ENCODE data around the gene L3HYPDH. TPM values are rescaled to one million over a fixed set of nuclear protein-coding genes. Genes with fewer than 3 reads are reported as not detected.

The L3HYPDH gene
- total and polyA plus RNA-seq, 12 donors: 7.5 to 16.6 (median 10.3) TPM

DNA sequence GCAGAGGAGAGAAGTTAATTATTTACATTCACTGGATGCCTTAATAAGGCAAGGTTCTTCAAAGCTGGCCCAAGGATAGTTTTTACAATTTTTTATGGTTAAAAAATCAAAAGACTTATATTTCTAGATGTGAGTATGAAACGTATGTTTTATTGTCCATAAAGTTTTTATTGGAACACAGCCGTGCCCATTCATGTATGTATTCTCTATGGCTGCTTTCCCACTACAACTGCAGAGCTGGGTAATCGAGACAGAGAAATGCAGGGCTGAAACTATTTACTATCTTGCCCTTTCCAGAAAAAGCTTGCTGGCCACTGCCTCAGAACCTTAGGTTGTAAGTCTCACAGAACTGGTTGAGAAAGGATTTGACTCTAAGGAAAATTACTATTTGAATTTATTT lies 16.5 kb upstream of the L3HYPDH start:
- TF ChIP-seq, protein P1, sequence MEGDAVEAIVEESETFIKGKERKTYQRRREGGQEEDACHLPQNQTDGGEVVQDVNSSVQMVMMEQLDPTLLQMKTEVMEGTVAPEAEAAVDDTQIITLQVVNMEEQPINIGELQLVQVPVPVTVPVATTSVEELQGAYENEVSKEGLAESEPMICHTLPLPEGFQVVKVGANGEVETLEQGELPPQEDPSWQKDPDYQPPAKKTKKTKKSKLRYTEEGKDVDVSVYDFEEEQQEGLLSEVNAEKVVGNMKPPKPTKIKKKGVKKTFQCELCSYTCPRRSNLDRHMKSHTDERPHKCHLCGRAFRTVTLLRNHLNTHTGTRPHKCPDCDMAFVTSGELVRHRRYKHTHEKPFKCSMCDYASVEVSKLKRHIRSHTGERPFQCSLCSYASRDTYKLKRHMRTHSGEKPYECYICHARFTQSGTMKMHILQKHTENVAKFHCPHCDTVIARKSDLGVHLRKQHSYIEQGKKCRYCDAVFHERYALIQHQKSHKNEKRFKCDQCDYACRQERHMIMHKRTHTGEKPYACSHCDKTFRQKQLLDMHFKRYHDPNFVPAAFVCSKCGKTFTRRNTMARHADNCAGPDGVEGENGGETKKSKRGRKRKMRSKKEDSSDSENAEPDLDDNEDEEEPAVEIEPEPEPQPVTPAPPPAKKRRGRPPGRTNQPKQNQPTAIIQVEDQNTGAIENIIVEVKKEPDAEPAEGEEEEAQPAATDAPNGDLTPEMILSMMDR (IDR thresholded peaks at IDR 0.05): no peak
- intact Hi-C loops (cut with DNase I): loop anchor here in 1 of 10 donors (10.0 kb wide), 1 partner anchor 74 kb away; the partner anchor contains the start of gene CCDC175
- 69 to 84% methylated on average over 3 of the region's 3 CpGs for WGBS, 2 donors
- peaks cover 0 to 8% (median 3%) of the 10 kb centered on the region in 9 donors for H3K4me1 ChIP-seq
- H3K9me3 ChIP-seq: no peaks in the 10 kb centered on the region
- H3K27me3 ChIP-seq: no peaks in the 10 kb centered on the region
- ATAC-seq (no peak), DNase-seq (no peak)
- H3K36me3 ChIP-seq: peaks cover 0 to 99% (median 26%) of the 10 kb centered on the region in 9 donors
- H3K4me3 ChIP-seq: no peak overlapping the region
- H3K27ac ChIP-seq: no peak overlapping the region

DNA sequence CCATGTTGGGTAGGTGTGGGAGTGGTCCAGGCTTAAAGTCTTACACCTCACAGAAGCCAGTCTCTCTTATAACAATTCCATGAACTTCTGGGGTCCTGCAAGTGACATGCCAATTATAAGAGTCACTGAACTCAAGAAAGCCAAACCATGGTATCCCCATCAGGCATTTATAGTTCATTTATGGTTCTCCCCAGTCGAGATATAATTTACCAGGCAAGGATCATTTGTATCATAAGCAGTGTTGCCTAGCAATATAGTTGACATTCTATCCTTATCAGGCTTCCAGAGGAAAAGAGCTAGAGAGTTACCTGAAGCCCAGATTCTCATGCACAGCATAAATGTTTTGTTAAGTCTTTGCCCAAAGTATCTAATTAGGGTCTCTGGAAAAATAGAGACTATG lies 8.2 kb upstream of the L3HYPDH start:
- H3K9me3 ChIP-seq: no peaks in the 10 kb centered on the region
- DNase-seq: no peak
- peaks cover 0 to 100% (median 54%) of the 10 kb centered on the region in 9 donors for H3K36me3 ChIP-seq
- intact Hi-C loops (cut with DNase I): no loop called here
- TF ChIP-seq, protein P1 (IDR thresholded peaks at IDR 0.05): no peak
- no peak overlapping the region for H3K27ac ChIP-seq
- H3K4me3 ChIP-seq: no peak overlapping the region
- WGBS, 2 donors: 32 to 57% methylated on average over 1 of the region's 1 CpG
- peak in 1 of 8 donors; percentile 58 for ATAC-seq
- peaks cover 0 to 28% (median 0%) of the 10 kb centered on the region in 9 donors for H3K4me1 ChIP-seq
- no peaks in the 10 kb centered on the region for H3K27me3 ChIP-seq

DNA sequence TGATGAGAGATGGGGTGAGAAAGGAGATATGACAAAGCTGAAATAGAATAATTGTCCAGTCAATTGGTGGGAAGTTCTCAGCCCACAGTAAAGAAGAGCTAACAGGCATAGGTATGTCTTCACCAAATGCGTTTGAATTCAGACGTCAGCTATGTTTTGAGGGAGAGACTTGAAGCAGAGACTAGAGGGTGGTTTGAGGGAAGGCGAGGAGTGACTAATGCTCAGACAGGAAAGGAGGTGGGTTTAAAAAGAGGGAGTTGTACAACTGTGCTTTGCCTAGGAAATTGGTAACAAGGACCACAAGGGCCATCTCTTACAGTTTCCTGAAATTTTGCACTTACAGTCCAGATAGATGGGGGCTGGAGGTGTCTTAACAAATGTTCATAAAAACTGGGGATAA lies 6.5 kb upstream of the L3HYPDH start:
- no peak overlapping the region for H3K4me3 ChIP-seq
- H3K36me3 ChIP-seq: peaks cover 0 to 93% (median 54%) of the 10 kb centered on the region in 9 donors
- H3K27ac ChIP-seq: no peak overlapping the region
- WGBS, 2 donors: 89 to 96% methylated on average over 3 of the region's 3 CpGs
- no peaks in the 10 kb centered on the region for H3K27me3 ChIP-seq
- peaks cover 0 to 44% (median 11%) of the 10 kb centered on the region in 9 donors for H3K4me1 ChIP-seq
- DNase-seq (no peak), ATAC-seq (no peak)
- intact Hi-C loops (cut with DNase I): no loop called here
- TF ChIP-seq, protein P1 (IDR thresholded peaks at IDR 0.05): no peak
- no peaks in the 10 kb centered on the region for H3K9me3 ChIP-seq

DNA sequence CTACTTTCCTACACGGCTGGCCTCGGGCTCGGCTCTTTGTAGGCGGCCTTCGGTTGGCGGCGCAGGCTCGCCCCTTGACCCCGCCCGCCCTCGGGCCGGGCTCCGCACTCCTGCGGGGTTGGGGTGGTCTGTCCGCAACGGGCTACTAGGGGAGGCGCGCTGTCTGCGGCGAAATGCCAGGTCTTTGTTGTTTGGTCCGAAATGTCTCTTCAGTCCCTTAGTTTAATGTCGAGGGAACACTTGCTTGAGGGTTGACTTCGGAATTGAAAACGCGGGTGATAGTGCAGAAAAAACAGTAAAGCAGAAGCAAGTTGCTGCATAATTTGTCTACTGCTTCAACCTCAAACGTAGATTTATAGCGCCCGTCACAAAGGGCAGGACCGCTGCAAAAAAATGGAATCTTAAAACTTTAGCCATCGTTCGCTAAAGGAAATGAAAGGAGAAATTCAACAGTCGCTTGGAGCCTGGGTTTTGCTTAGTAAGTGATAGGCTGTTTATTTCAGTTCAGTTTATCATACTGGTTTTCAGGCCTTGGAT lies 499 bp upstream of the L3HYPDH start:
- H3K4me3 ChIP-seq: peak overlapping the region; percentile 78 to 96 (median 90)
- ATAC-seq (peak; percentile 58 to 82 (median 74)), DNase-seq (no peak)
- TF ChIP-seq, protein P1 (IDR thresholded peaks at IDR 0.05): no peak
- WGBS, 2 donors: 0 to 1% methylated on average over 32 of the region's 32 CpGs
- peaks cover 0 to 32% (median 14%) of the 10 kb centered on the region in 9 donors for H3K36me3 ChIP-seq
- intact Hi-C loops (cut with DNase I): no loop called here
- no peaks in the 10 kb centered on the region for H3K9me3 ChIP-seq
- peak overlapping the region; percentile 92 to 98 (median 96) for H3K27ac ChIP-seq
- peaks cover 3 to 85% (median 55%) of the 10 kb centered on the region in 9 donors for H3K4me1 ChIP-seq
- no peaks in the 10 kb centered on the region for H3K27me3 ChIP-seq
